GM21423 (cell line): ENCODE measurements around the gene SPTB.

ENCODE experiments used
- ATAC-seq: cut with Tn5 transposase; IDR thresholded peaks from one replicate; pipeline ENCODE4 v1.9.1; 2021; ENCODE audit warnings: mild to moderate bottlenecking, moderate library complexity; ENCODE audit not compliant: unreplicated experiment

The SPTB gene

GRCh38 chr14:64700290-64700689 lies 179.4 kb downstream of the SPTB start:
- no peak for ATAC-seq

- ATAC-seq, result no peak
Measured at GRCh38 chr14:64698903-64699302, 180.8 kb downstream of the SPTB start.

GRCh38 chr14:64696355-64696857 lies 183.3 kb downstream of the SPTB start:
- no peak for ATAC-seq
